Astrocyte of the hippocampus (primary cell): ENCODE results near the gene LAMB2.

ENCODE experiments used
- DNase-seq: peaks from one replicate; pipeline ENCODE4 v3.0.0; 2011; ENCODE audit warnings: low read depth, low spot score

The LAMB2 gene

GRCh38 chr3:49161808-49162530 is 29.1 kb upstream of the LAMB2 start:
- DNase-seq: no peak

GRCh38 chr3:49161197-49161596 is 28.3 kb upstream of the LAMB2 start:
- no peak for DNase-seq

- no peak for DNase-seq
Measured at GRCh38 chr3:49158792-49159191, 25.9 kb upstream of the LAMB2 start.

- no peak for DNase-seq
Measured at GRCh38 chr3:49158103-49158709, 25.4 kb upstream of the LAMB2 start.

- DNase-seq: no peak
Measured at GRCh38 chr3:49157289-49157688, 24.4 kb upstream of the LAMB2 start.

- no peak for DNase-seq
Measured at GRCh38 chr3:49153349-49153912, 20.6 kb upstream of the LAMB2 start.

GRCh38 chr3:49151610-49152009 is 18.8 kb upstream of the LAMB2 start:
- no peak for DNase-seq

GRCh38 chr3:49148159-49148558 is 15.3 kb upstream of the LAMB2 start:
- no peak for DNase-seq

GRCh38 chr3:49140080-49140479 is 7.2 kb upstream of the LAMB2 start:
- DNase-seq: no peak

GRCh38 chr3:49135499-49135898 is 2.6 kb upstream of the LAMB2 start:
- DNase-seq: no peak

GRCh38 chr3:49134471-49135265 is 1.8 kb upstream of the LAMB2 start:
- DNase-seq: no peak

- DNase-seq: peak; percentile 96
Measured at GRCh38 chr3:49133226-49133951, 539 bp upstream of the LAMB2 start.

GRCh38 chr3:49132073-49132436 is 795 bp downstream of the LAMB2 start:
- peak; percentile 13 for DNase-seq

- no peak for DNase-seq
Measured at GRCh38 chr3:49131576-49131975, 1.3 kb downstream of the LAMB2 start.

- no peak for DNase-seq
Measured at GRCh38 chr3:49131040-49131439, 1.8 kb downstream of the LAMB2 start.

GRCh38 chr3:49124991-49125670 is 7.7 kb downstream of the LAMB2 start:
- peak; percentile 9 for DNase-seq

GRCh38 chr3:49124203-49124602 is 8.6 kb downstream of the LAMB2 start:
- DNase-seq: no peak

- no peak for DNase-seq
Measured at GRCh38 chr3:49123687-49124086, 9.2 kb downstream of the LAMB2 start.

- DNase-seq: no peak
Measured at GRCh38 chr3:49122886-49123545, 9.8 kb downstream of the LAMB2 start.

- no peak for DNase-seq
Measured at GRCh38 chr3:49122451-49122850, 10.4 kb downstream of the LAMB2 start.

- DNase-seq: no peak
Measured at GRCh38 chr3:49122022-49122421, 10.8 kb downstream of the LAMB2 start.
